Jurkat, Clone E6-1 (cell line): ENCODE results near the gene PRSS12.

Experiments used
- DNase-seq: peaks from one replicate; pipeline ENCODE4 v3.0.0-alpha.2; 2011; ENCODE audit warnings: low read depth, low spot score
- H3K4me3 ChIP-seq: 2 replicates; pipeline ENCODE4 v1.5.1; 2011; ENCODE audit warnings: mild to moderate bottlenecking, low read length, control low read depth, moderate library complexity

The PRSS12 gene

DNA sequence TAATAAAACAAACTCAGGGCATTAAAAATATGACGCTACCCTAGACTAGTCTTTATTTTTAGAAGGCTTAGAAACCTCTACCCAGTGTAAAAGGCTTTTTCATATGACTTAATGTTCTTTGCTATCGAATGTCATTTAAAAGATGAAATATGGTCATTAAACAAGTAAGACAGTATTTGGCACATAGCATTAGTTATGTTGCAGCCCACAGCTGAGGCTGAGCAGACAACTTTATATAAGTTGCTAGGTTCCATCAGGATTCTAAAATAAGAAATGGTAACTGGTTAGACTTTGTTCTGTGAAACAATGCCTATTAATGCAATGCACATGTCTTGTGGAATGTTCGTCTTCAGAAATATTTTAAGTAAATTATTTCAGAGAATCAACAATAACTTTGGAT is 10.4 kb upstream of the PRSS12 start:
- no peak for DNase-seq
- no peak overlapping the region for H3K4me3 ChIP-seq

- no peak for DNase-seq
Measured at GRCh38 chr4:118361192-118361591, 8.4 kb upstream of the PRSS12 start.

GRCh38 chr4:118360106-118360505 is 7.3 kb upstream of the PRSS12 start:
- H3K4me3 ChIP-seq, result no peak overlapping the region
- no peak for DNase-seq

More at GRCh38 chr4:118361192-118361591, 8.4 kb upstream of the PRSS12 start:
- no peak overlapping the region for H3K4me3 ChIP-seq

DNA sequence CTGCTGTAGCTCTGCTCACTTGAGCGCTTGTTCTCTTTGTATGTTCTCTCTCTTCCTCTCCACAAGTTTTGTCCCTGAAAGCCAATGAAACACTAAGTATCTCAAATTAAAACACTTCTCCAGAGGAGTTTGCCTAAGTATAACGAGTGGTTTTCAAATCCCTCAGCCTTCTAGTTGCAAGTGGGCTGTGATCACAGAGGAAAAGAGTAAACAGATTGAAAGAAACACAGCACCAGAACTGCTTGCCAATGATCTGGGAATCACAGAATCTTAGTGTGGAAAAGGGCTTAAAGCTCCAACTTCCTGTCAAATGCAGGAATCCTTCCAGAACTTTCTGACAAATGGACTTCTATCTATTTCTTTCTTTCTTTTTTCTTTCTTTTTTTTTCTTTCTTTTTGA is 4.8 kb upstream of the PRSS12 start:
- no peak for DNase-seq
- H3K4me3 ChIP-seq, result no peak overlapping the region

DNA sequence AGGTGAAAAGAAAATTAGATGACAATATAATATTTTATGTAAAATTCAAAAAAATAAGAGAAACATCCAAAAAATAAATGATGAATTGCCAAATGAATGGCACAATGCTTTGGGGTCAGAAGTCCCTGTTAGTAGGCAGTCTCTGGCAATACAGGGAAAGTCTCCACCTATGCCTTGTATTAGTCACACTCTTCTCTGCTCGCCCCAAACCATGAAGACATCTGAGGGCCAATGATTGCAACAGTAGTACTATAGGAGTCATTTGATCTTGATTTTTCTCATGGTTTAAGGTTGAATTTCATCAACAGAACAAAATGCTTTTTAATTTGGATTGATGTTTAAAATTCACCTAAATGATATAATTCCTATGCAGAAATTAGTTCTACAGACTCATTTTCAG is 3.9 kb upstream of the PRSS12 start:
- H3K4me3 ChIP-seq, result no peak overlapping the region

DNA sequence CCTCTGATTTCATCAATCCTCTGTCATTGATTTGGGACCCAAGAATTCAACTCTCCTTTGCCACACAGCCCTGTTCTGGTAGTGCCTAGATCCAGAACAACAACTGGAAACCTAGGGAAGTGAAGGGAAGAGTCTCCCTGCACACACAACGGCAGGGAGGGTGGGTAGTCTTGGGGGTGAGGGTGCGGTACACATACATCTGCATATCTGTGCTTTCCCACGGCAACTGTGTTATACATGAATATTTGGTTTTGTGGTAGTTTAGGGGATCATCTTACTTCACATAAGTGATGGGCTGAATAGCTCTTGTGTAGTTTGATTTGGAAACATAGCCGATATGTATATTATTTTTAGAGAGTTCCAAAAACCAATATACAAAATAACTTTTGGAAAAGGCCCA is 3.3 kb upstream of the PRSS12 start:
- H3K4me3 ChIP-seq, result no peak overlapping the region
- DNase-seq, result no peak

More for the DNA sequence above, 3.9 kb upstream of the PRSS12 start:
- no peak for DNase-seq

DNA sequence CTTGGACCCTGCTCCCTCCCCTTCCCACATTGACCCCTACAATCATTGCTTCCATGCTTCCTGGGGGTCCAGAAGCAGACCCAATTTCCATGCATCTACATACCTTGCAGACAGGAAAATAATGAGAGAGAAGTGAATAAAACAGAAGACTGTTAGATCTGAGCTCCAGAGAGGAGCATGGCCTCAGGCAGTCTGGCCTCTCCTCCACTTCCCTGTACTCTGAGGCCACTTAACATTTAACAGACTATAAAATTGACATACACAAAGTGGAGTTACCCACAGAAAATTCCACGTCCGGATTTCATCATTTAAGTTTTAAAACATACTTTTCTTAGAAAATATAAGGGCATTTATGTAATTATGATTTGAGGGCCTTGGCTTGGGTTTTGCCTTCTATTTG is 2.1 kb upstream of the PRSS12 start:
- no peak overlapping the region for H3K4me3 ChIP-seq
- no peak for DNase-seq

GRCh38 chr4:118353534-118354030 is 779 bp upstream of the PRSS12 start:
- no peak overlapping the region for H3K4me3 ChIP-seq
- no peak for DNase-seq

DNA sequence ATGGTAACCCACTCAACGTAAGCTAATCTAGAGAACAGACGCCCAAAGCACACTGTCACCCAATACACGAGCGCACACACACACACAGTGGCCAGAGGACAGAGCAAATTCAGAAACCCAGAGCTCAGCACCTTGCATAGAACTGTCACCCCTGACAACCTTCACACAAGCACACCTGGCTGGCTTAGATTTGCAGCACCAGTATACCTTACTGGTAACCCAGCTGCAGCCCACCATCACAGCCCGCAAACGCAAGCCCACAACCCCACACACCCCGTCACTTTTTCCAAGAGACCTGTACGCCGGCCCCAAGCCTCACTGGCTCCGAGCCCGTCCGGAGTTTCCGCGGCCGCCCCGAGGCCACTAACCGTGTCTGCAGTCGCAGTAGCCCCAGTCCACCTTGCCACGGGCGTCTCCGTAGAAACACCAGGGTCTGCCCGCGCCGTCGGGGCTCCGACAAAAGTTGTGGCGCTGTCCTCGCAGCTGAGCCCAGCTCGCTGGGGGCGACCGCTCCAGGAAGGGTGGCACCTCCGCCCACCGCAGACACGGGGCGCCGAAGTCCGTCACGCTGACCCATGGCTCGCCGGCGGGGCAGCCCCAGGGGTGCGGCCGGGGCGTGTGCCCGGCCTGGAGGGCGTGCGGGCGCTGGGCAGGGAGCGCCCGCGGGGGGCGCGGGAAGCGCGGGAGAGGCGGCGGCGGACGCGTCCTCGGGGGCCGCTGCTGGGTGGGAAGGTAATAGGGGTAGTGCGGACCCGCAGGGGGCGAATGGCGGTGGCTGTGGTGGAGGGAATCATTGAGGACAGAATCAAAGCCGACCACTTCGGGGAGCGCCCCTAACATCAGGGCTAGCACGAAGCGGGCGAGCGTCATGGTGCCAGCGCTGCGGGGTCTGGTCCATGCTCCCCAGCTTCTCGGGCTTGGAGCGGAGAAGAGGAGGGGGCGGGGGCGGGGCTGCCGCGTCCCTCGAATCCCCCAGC is 664 bp downstream of the PRSS12 start:
- DNase-seq, result no peak
- H3K4me3 ChIP-seq, result no peak overlapping the region; the same call in 1 of the 2 replicates

- no peak for DNase-seq
- H3K4me3 ChIP-seq, result no peak overlapping the region
Measured at GRCh38 chr4:118350961-118351360, 1.8 kb downstream of the PRSS12 start.

DNA sequence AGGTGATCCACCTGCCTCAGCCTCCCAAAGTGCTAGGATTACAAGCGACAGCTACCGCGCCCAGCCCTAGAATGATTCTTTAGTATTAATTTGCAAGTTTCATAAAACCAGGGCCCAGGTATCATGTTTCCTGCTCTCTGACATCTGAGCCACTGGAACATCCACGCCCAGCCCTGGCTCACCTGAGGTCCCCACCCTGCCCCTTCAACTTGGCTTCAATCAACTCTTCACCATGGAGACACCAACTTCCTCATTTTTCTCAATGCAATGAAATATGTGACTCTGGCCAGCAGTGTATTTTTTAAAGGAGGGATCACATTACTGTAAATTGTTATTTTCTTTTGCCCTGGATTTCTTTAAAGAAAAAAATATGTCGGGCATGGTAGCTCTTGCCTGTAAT is 3.9 kb downstream of the PRSS12 start:
- DNase-seq, result no peak
- no peak overlapping the region for H3K4me3 ChIP-seq

DNA sequence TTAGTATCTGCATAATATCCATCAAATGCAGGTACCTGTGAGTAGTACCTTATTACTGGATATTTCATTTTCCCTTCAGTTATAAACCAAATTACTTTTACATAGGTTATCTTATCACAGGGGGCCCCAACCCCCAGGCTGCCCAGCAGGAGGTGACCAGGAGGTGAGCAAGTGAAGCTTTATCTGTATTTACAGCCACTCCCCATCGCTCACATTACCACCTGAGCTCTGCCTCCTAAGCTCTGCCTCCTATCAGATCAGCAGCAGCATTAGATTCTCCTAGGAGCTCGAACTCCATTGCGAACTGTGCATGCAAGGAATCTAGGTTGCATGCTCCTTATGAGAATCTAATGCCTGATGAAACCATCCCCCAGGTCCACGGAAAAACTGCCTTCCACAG is 6.3 kb downstream of the PRSS12 start:
- H3K4me3 ChIP-seq, result no peak overlapping the region
- no peak for DNase-seq

- DNase-seq, result no peak
- H3K4me3 ChIP-seq, result no peak overlapping the region
Measured at GRCh38 chr4:118345813-118346212, 7.0 kb downstream of the PRSS12 start.

DNA sequence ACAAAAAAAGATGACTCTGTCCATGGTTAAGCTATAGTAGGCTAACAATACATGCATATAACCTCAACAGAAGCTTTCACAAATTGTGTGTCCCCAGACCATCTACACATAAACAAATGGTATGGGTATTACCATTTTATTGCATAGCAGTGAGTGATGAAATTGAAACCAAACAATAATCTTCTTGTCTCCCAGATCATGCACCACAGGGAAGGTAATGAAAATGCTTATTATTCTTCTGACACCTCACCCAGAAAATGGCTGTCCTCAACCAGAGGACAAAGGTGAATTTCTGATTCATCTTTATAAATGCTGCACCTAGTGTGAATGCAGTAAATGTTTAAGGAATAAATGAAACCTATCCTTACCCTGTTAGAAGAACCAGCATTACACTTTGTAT is 8.0 kb downstream of the PRSS12 start:
- no peak overlapping the region for H3K4me3 ChIP-seq
- DNase-seq, result no peak

DNA sequence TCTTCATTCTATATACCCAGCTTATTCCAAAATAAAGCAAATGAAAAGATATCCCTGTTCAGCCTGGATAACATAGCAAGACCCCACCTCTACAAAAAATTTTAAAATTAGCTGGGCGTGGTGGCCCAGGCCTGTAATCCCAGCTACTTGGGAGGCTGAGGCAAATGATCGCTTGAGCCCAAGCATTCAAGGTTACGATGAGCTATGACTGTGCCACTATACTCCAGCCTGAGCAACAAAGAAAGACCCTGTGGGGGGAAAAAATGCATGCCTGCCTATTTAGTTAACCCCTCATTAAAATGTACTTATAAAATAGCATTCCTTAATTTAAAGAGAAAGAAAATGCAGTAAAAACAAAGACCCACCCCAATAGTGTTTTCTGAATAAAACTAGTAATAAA is 9.3 kb downstream of the PRSS12 start:
- DNase-seq, result no peak
- no peak overlapping the region for H3K4me3 ChIP-seq

DNA sequence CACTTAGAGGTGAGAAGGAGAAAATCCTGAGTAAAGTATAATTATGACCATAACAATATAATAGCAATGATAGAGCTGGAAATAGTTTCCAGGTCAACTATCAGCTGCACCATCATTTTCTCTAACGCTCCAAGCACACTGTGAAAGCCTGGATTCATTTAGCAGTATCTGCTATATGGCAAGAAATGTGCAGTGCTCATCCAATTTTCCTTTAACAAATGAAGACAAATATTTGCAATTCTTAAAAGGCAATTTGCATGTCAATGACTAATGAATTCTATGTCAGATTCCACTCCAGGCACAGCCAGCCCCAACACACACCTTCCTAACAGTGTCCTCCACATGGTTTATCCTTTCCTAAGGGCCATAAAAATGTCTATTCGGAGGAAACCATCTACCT is 12.7 kb downstream of the PRSS12 start:
- H3K4me3 ChIP-seq, result no peak overlapping the region
- no peak for DNase-seq

DNA sequence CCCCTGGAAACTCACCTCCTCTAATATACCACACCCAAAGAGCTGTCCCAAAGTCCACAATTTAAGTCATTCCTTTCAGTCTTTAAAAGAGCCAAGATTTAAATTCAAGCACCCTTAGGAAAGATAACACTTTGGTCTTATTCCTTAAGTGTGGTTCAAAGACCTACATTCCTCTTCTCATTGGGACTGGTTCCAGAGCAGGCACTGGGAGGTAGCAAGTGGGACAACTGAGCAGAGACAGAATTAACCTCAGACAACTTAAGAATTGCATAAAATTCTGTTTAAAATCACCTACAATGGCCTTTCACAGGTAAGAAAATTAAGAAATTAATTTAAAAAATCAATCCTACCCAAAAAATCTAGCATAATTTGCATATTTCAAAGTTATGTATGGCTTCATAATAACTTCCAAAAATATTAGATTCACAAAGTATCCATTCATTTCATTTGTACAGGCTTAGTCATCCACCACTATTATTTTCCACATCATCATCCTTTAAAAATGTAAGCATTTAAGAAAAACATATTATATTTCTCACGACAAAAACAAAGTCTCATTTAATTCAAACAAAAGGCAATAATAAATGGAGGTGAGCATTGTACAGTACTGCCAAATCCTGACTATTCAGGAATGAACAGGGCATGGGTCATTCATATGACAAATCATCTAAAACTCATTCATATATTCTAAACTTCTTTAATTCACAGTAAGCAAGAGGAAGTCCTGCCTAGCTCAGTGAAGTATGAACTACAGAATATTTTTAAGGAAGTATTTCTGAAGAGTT is 13.6 kb downstream of the PRSS12 start:
- H3K4me3 ChIP-seq, result no peak overlapping the region
- DNase-seq, result no peak

GRCh38 chr4:118338518-118338917 is 14.3 kb downstream of the PRSS12 start:
- DNase-seq, result no peak
- H3K4me3 ChIP-seq, result no peak overlapping the region

DNA sequence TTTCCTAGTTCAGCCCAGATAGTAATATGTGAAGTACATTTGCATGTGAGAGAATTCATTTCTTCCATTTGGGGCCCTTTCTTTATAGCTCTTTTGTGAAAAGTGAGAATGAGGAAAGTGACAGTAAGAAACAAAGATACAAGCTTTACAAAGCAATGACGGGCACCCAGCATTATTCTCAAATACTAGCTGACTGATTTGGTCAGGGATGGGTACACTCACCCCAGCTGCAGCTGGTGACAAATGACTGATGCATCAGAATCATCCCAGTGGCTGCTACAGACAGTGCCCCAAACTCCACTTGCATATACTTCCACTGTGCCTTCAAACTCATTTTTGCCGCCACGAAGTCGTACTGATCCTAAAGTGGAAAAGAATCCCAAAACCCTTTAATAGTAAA is 14.8 kb downstream of the PRSS12 start:
- no peak for DNase-seq
- no peak overlapping the region for H3K4me3 ChIP-seq

DNA sequence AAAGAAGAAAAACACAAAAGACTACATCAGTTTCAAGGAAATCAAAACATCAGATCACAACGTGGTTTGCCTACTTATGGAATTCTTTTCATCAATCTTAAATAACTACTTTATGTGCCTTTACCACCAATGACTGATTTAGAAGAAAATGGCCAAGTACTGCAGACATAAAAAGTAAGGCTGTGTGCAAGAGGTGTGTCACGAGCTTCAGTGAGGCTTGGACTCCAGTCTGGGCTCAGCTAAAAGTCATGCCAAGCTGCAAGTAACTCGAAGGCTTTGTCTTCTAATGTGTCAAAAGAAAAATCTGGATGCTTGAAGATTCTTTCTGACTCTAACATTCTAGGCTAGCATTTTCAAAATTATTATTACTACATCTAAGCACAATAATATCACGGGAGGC is 17.0 kb downstream of the PRSS12 start:
- DNase-seq, result no peak
- no peak overlapping the region for H3K4me3 ChIP-seq
